NT2/D1 (cell line): ENCODE data around the gene TAF5L.
"Not testable (repeated sequence)": the region's sequence is repeated elsewhere in the genome, so short reads cannot be mapped to it uniquely, and the experiment has no call there.

Experiments used
- SUZ12 ChIP-seq: IDR thresholded peaks from 2 replicates; pipeline ENCODE4 v1.6.1; 2011; ENCODE audit not compliant: insufficient read length, insufficient read depth; ENCODE audit errors: extremely low read depth
- YY1 ChIP-seq: IDR thresholded peaks from 2 replicates; pipeline ENCODE4 v1.6.1; 2011; ENCODE audit not compliant: insufficient read length, insufficient read depth
- ZNF274 ChIP-seq: IDR thresholded peaks from 2 replicates; pipeline ENCODE4 v1.6.1; 2011; ENCODE audit warnings: mild to moderate bottlenecking, low read depth, low read length

GRCh38 chr1:229595876-229596275, 30.0 kb downstream of the TAF5L start:
- TF ChIP-seq YY1, SUZ12, ZNF274: not testable (repeated sequence)
